NT2/D1 (cell line): ENCODE data around the gene GMDS.

ENCODE experiments used
- YY1 ChIP-seq: IDR thresholded peaks from 2 replicates; pipeline ENCODE4 v1.6.1; 2011; ENCODE audit not compliant: insufficient read length, insufficient read depth
- ZNF274 ChIP-seq: IDR thresholded peaks from 2 replicates; pipeline ENCODE4 v1.6.1; 2011; ENCODE audit warnings: mild to moderate bottlenecking, low read depth, low read length

DNA sequence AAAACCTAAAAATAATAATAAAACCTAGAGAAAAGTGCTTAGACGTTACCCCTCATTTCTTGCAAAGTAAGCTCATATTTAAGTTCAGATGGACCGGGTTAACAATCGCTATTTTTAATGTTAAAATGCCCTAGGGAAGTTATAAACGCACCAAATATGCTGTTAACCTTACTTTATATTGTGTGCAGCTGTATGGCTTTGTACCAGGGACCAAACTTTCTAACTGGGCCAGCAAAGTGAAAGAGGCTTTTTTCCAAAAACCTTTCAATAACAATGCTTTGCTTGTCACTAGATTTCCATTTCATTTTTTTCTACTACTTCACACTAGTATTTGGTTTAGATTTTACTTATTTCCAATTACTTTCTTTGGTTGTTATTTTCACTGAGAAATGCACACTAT, 387.2 kb downstream of the GMDS start:
- TF ChIP-seq YY1 (no peak), ZNF274 (no peak)
